K562 (cell line): ENCODE results near the gene DCST1. TPM values are rescaled to one million over a fixed set of nuclear protein-coding genes. Genes with fewer than 3 reads are reported as not detected.

Experiments used
- EZH2 ChIP-seq: IDR thresholded peaks from 2 replicates; pipeline ENCODE4 v1.6.1; 2012; ENCODE audit warnings: low read depth, mild to moderate bottlenecking, inconsistent platforms, low read length, borderline replicate concordance
- GABPB1 ChIP-seq: sonication (generic); formaldehyde crosslinking; IDR thresholded peaks from 2 replicates; pipeline ENCODE4 v1.8.0; 2022; ENCODE audit warnings: mild to moderate bottlenecking, missing genetic modification reagents
- MEF2A ChIP-seq: IDR thresholded peaks from 2 replicates; pipeline ENCODE4 v1.6.1; 2011; ENCODE audit warnings: low read depth, mild to moderate bottlenecking, low read length, moderate library complexity; ENCODE audit not compliant: control insufficient read depth
- RBM15 ChIP-seq: fragments of 200-400 bp; formaldehyde crosslinking; IDR thresholded peaks from 2 replicates; pipeline ENCODE4 v1.6.1; 2018; ENCODE audit warnings: mild to moderate bottlenecking, low read length, moderate library complexity; ENCODE audit not compliant: insufficient read depth
- RFX5 ChIP-seq: IDR thresholded peaks from 2 replicates; pipeline ENCODE4 v1.6.1; 2011; ENCODE audit warnings: low read depth, mild to moderate bottlenecking, improper control_type of control experiment, low read length
- RFX7 ChIP-seq: fragments of 250-450 bp; sonication (Bioruptor Pico); IDR thresholded peaks from 2 replicates; pipeline ENCODE4 v1.5.1; 2021; ENCODE audit warnings: mild to moderate bottlenecking
- SMC3 ChIP-seq: conservative IDR thresholded peaks from 2 replicates; pipeline ENCODE4 v1.6.1; 2011; ENCODE audit warnings: low read depth, low read length, improper control_type of control experiment; ENCODE audit not compliant: insufficient read depth
- SNRNP70 ChIP-seq: fragments of 200-400 bp; formaldehyde crosslinking; optimal IDR thresholded peaks from 2 replicates; pipeline ENCODE3; 2017; ENCODE audit warnings: low read depth, low read length
- TAF15 ChIP-seq: fragments of 200-400 bp; formaldehyde crosslinking; IDR thresholded peaks from 2 replicates; pipeline ENCODE4 v1.6.1; 2017; ENCODE audit warnings: mild to moderate bottlenecking, low read depth, low read length, moderate library complexity
- ZNF41 ChIP-seq: fragments of 250-450 bp; sonication (Bioruptor Pico); conservative IDR thresholded peaks from 2 replicates; pipeline ENCODE4 v1.4.0; 2020; ENCODE audit warnings: mild to moderate bottlenecking
- ZNF507 ChIP-seq: conservative IDR thresholded peaks from 2 replicates; pipeline ENCODE4 v1.6.1; 2017; ENCODE audit warnings: missing genetic modification characterization, missing compliant biosample characterization
- polyA plus RNA-seq, 8 experiments: library from polyadenylated mRNA; depleted of rRNA in 4 of 8; stranded (reverse) in 5 of 8; unstranded in 3 of 8; fragments of >200 nt; fragmentation: Nextera tagmentation in 2 of 8; fragmentation: Illumina TruSeq in 1 of 8; extraction: Ambion mirVana in 2 of 8; extraction: Trizol in 1 of 8; gene quantifications; 2 replicates each; pipeline versions ENCODE4 v1.2.1 to v1.2.3, GENCODE V29; 2011 to 2014; ENCODE audit warnings: inconsistent platforms in 1 of 8, missing spikeins in 1 of 8
- total RNA-seq, 7 experiments: library from RNA; depleted of rRNA in 6 of 7; stranded (reverse); fragments of >200 nt in 6 of 7; fragmentation: Illumina TruSeq in 2 of 7; extraction: Trizol in 2 of 7; gene quantifications; 2 replicates each; pipeline versions ENCODE4 v1.2.1 to v1.2.3, GENCODE V29; 2011 to 2021; ENCODE audit warnings: low replicate concordance in 1 of 7
- TF ChIP-seq, protein P1 (sequence below): fragments of 250-450 bp; sonication (Bioruptor Pico); IDR thresholded peaks from 2 replicates; pipeline ENCODE4 v1.4.0; 2020; ENCODE audit warnings: mild to moderate bottlenecking, moderate library complexity
- TF ChIP-seq, protein P2 (sequence below), 2 experiments: fragments of 450-650 bp; formaldehyde crosslinking in 1 of 2; IDR thresholded peaks; 2 replicates each; pipeline versions ENCODE4 v1.4.0 to v1.6.1; 2014 to 2020; ENCODE audit warnings: mild to moderate bottlenecking in 2 of 2, borderline replicate concordance in 1 of 2, low read depth in 1 of 2
- TF ChIP-seq, protein P3 (sequence below): fragments of 450-650 bp; formaldehyde crosslinking; IDR thresholded peaks from 2 replicates; pipeline ENCODE4 v1.4.0; 2022; ENCODE audit warnings: missing genetic modification characterization

Gene DCST1
- total and polyA plus RNA-seq, 9 of the 15 experiments (the other 6 are each of a cell fraction or from before 2014, with no cell fraction given), result not detected

DNA sequence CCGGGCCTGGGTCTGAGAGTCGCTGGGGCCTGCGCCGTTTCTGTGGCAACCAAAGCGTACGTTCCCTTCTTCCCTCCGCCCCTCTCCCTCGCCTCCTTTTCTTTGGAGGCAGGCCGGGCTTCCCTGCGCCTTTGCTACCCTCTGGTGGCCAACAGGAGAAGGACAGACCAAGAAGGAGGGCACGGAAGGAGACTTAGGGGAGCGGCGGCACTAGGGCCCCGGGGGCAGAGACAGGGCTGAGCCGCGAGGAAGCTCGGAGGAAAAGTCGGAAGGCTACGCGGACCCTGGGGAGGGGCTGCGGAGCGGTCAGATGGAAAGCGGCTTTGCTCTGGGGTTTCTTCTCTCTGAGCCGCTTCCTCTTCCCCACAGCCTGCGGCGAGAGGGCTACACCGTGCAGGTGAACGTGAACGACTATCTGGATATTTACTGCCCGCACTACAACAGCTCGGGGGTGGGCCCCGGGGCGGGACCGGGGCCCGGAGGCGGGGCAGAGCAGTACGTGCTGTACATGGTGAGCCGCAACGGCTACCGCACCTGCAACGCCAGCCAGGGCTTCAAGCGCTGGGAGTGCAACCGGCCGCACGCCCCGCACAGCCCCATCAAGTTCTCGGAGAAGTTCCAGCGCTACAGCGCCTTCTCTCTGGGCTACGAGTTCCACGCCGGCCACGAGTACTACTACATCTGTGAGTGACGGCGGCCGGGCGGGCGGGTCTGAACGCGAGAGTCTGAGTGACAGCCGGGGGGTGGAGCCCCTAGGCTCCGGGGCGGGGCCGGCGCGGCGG lies 51.3 kb downstream of the DCST1 start (continued):
- TF ChIP-seq ZNF41 (no peak), TAF15 (no peak), SNRNP70 (no peak), ZNF507 (tag) (no peak), RFX5 (no peak), RBM15 (no peak), GABPB1 (CRISPR knock-in tag) (peak; percentile 74), MEF2A (no peak), SMC3 (peak; percentile 99), EZH2 (no peak), RFX7 (CRISPR knock-in tag) (no peak)
- TF ChIP-seq, protein P1, sequence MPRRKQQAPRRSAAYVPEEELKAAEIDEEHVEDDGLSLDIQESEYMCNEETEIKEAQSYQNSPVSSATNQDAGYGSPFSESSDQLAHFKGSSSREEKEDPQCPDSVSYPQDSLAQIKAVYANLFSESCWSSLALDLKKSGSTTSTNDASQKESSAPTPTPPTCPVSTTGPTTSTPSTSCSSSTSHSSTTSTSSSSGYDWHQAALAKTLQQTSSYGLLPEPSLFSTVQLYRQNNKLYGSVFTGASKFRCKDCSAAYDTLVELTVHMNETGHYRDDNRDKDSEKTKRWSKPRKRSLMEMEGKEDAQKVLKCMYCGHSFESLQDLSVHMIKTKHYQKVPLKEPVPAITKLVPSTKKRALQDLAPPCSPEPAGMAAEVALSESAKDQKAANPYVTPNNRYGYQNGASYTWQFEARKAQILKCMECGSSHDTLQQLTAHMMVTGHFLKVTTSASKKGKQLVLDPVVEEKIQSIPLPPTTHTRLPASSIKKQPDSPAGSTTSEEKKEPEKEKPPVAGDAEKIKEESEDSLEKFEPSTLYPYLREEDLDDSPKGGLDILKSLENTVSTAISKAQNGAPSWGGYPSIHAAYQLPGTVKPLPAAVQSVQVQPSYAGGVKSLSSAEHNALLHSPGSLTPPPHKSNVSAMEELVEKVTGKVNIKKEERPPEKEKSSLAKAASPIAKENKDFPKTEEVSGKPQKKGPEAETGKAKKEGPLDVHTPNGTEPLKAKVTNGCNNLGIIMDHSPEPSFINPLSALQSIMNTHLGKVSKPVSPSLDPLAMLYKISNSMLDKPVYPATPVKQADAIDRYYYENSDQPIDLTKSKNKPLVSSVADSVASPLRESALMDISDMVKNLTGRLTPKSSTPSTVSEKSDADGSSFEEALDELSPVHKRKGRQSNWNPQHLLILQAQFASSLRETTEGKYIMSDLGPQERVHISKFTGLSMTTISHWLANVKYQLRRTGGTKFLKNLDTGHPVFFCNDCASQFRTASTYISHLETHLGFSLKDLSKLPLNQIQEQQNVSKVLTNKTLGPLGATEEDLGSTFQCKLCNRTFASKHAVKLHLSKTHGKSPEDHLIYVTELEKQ (CRISPR knock-in tag), result no peak
- TF ChIP-seq, protein P2, sequence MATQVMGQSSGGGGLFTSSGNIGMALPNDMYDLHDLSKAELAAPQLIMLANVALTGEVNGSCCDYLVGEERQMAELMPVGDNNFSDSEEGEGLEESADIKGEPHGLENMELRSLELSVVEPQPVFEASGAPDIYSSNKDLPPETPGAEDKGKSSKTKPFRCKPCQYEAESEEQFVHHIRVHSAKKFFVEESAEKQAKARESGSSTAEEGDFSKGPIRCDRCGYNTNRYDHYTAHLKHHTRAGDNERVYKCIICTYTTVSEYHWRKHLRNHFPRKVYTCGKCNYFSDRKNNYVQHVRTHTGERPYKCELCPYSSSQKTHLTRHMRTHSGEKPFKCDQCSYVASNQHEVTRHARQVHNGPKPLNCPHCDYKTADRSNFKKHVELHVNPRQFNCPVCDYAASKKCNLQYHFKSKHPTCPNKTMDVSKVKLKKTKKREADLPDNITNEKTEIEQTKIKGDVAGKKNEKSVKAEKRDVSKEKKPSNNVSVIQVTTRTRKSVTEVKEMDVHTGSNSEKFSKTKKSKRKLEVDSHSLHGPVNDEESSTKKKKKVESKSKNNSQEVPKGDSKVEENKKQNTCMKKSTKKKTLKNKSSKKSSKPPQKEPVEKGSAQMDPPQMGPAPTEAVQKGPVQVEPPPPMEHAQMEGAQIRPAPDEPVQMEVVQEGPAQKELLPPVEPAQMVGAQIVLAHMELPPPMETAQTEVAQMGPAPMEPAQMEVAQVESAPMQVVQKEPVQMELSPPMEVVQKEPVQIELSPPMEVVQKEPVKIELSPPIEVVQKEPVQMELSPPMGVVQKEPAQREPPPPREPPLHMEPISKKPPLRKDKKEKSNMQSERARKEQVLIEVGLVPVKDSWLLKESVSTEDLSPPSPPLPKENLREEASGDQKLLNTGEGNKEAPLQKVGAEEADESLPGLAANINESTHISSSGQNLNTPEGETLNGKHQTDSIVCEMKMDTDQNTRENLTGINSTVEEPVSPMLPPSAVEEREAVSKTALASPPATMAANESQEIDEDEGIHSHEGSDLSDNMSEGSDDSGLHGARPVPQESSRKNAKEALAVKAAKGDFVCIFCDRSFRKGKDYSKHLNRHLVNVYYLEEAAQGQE (IDR thresholded peaks at IDR 0.05; ENCODE audit: borderline replicate concordance), result peak; percentile 95
- TF ChIP-seq, protein P2 (CRISPR knock-in tag; IDR thresholded peaks at IDR 0.05; ENCODE audit: low read depth), result no peak
- TF ChIP-seq, protein P3, sequence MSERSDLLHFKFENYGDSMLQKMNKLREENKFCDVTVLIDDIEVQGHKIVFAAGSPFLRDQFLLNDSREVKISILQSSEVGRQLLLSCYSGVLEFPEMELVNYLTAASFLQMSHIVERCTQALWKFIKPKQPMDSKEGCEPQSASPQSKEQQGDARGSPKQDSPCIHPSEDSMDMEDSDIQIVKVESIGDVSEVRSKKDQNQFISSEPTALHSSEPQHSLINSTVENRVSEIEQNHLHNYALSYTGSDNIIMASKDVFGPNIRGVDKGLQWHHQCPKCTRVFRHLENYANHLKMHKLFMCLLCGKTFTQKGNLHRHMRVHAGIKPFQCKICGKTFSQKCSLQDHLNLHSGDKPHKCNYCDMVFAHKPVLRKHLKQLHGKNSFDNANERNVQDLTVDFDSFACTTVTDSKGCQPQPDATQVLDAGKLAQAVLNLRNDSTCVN (CRISPR knock-in tag), result no peak
